KMS-11 (cell line): Measurements from ENCODE around the gene NBEA.

ENCODE experiments used
- H2AFZ ChIP-seq: fragments of 200-600 bp; sonication (generic); 2 replicates; pipeline ENCODE4 v1.6.1; 2016; ENCODE audit warnings: antibody characterized with exemption, mixed run types, low read depth
- H3K27ac ChIP-seq: fragments of 200-600 bp; sonication (generic); 2 replicates; pipeline ENCODE4 v1.6.1; 2016; ENCODE audit warnings: mild to moderate bottlenecking, mixed run types
- H3K27me3 ChIP-seq: fragments of 200-600 bp; sonication (generic); 2 replicates; pipeline ENCODE4 v1.6.1; 2017; ENCODE audit warnings: mild to moderate bottlenecking, low read depth, mixed run types, moderate library complexity; ENCODE audit not compliant: insufficient read depth
- H3K36me3 ChIP-seq: fragments of 200-600 bp; sonication (generic); 2 replicates; pipeline ENCODE4 v1.6.1; 2017; ENCODE audit warnings: mild to moderate bottlenecking, mixed run types; ENCODE audit not compliant: insufficient read depth
- H3K4me1 ChIP-seq: fragments of 200-600 bp; sonication (generic); 2 replicates; pipeline ENCODE4 v1.6.1; 2016; ENCODE audit warnings: mild to moderate bottlenecking, low read depth, mixed run types; ENCODE audit not compliant: poor library complexity, severe bottlenecking
- H3K4me2 ChIP-seq: fragments of 200-600 bp; sonication (generic); 2 replicates; pipeline ENCODE4 v1.7.0; 2016; ENCODE audit warnings: mild to moderate bottlenecking, mixed run types
- H3K4me3 ChIP-seq: fragments of 200-600 bp; sonication (generic); IDR thresholded peaks from 2 replicates; pipeline ENCODE4 v1.6.1; 2017; ENCODE audit warnings: low read depth, low read length, mixed read lengths; ENCODE audit not compliant: insufficient read depth
- H3K79me2 ChIP-seq: fragments of 200-600 bp; sonication (generic); 2 replicates; pipeline ENCODE4 v1.6.1; 2016; ENCODE audit warnings: low read depth, mixed run types; ENCODE audit not compliant: insufficient read depth
- H3K9ac ChIP-seq: fragments of 200-600 bp; sonication (generic); 2 replicates; pipeline ENCODE4 v1.6.1; 2016; ENCODE audit warnings: mild to moderate bottlenecking, mixed run types
- H4K20me1 ChIP-seq: fragments of 200-600 bp; sonication (generic); 2 replicates; pipeline ENCODE4 v1.6.1; 2016; ENCODE audit warnings: mild to moderate bottlenecking, mixed run types; ENCODE audit not compliant: insufficient read depth
- CTCF ChIP-seq: fragments of 200-600 bp; sonication (generic); conservative IDR thresholded peaks from 2 replicates; pipeline ENCODE4 v1.6.1; 2017; ENCODE audit warnings: low read depth, mild to moderate bottlenecking, antibody characterized with exemption, low read length, moderate library complexity, mixed read lengths

The NBEA gene

GRCh38 chr13:35455022-35455421 lies 513.0 kb downstream of the NBEA start:
- H3K4me3 ChIP-seq: no peak overlapping the region
- TF ChIP-seq CTCF: no peak
- H3K79me2 ChIP-seq: no peaks in the 10 kb centered on the region
- no peaks in the 10 kb centered on the region for H3K27me3 ChIP-seq
- H3K27ac ChIP-seq: no peak overlapping the region
- H3K4me2 ChIP-seq: no peak overlapping the region
- no peaks in the 10 kb centered on the region for H3K4me1 ChIP-seq
- H4K20me1 ChIP-seq: no peaks in the 10 kb centered on the region
- H2AFZ ChIP-seq: no peak overlapping the region
- H3K9ac ChIP-seq: no peak overlapping the region
- H3K36me3 ChIP-seq: no peaks in the 10 kb centered on the region

GRCh38 chr13:35457258-35457657 lies 515.2 kb downstream of the NBEA start:
- Histone ChIP-seq H3K79me2 (no peaks in the 10 kb centered on the region), H2AFZ (no peak overlapping the region), H3K36me3 (no peaks in the 10 kb centered on the region), H3K4me1 (no peaks in the 10 kb centered on the region), H3K4me2 (no peak overlapping the region), H3K4me3 (no peak overlapping the region), H3K27me3 (no peaks in the 10 kb centered on the region), H3K9ac (no peak overlapping the region), H3K27ac (no peak overlapping the region), H4K20me1 (no peaks in the 10 kb centered on the region)
- TF ChIP-seq CTCF: no peak

GRCh38 chr13:35460061-35460460 lies 518.0 kb downstream of the NBEA start:
- Histone ChIP-seq H3K79me2 (no peaks in the 10 kb centered on the region), H4K20me1 (no peaks in the 10 kb centered on the region), H3K4me1 (no peaks in the 10 kb centered on the region), H3K27ac (no peak overlapping the region), H3K36me3 (no peaks in the 10 kb centered on the region), H2AFZ (no peak overlapping the region), H3K4me3 (no peak overlapping the region), H3K4me2 (no peak overlapping the region), H3K9ac (no peak overlapping the region), H3K27me3 (no peaks in the 10 kb centered on the region)
- TF ChIP-seq CTCF: no peak

GRCh38 chr13:35465371-35465770 lies 523.3 kb downstream of the NBEA start:
- Histone ChIP-seq H3K79me2 (no peaks in the 10 kb centered on the region), H3K4me3 (no peak overlapping the region), H3K9ac (no peak overlapping the region), H4K20me1 (no peaks in the 10 kb centered on the region), H2AFZ (no peak overlapping the region), H3K4me2 (no peak overlapping the region), H3K27me3 (no peaks in the 10 kb centered on the region), H3K27ac (no peak overlapping the region), H3K4me1 (no peaks in the 10 kb centered on the region), H3K36me3 (no peaks in the 10 kb centered on the region)
- no peak for TF ChIP-seq CTCF

GRCh38 chr13:35468195-35468594 lies 526.1 kb downstream of the NBEA start:
- Histone ChIP-seq H3K4me3 (no peak overlapping the region), H3K4me2 (no peak overlapping the region), H2AFZ (no peak overlapping the region), H3K36me3 (no peaks in the 10 kb centered on the region), H4K20me1 (no peaks in the 10 kb centered on the region), H3K79me2 (no peaks in the 10 kb centered on the region), H3K9ac (no peak overlapping the region), H3K27ac (no peak overlapping the region), H3K27me3 (no peaks in the 10 kb centered on the region), H3K4me1 (no peaks in the 10 kb centered on the region)
- no peak for TF ChIP-seq CTCF
